IPS DF 4.7 (cell line): Measurements from ENCODE around the gene FCHO2.

Source experiments
- DNase-seq: peaks from one replicate; pipeline ENCODE4 v3.0.0-alpha.2; 2013; ENCODE audit warnings: low spot score; ENCODE audit errors: extremely low read depth

FCHO2 gene

GRCh38 chr5:73030531-73030930 is 74.7 kb downstream of the FCHO2 start:
- DNase-seq = no peak

GRCh38 chr5:73030995-73031394 is 75.2 kb downstream of the FCHO2 start:
- DNase-seq = peak; percentile 16

- DNase-seq = no peak
Observed at GRCh38 chr5:73031839-73032238, 76.0 kb downstream of the FCHO2 start.

GRCh38 chr5:73032635-73033034 is 76.8 kb downstream of the FCHO2 start:
- DNase-seq = no peak

GRCh38 chr5:73037545-73037944 is 81.7 kb downstream of the FCHO2 start:
- DNase-seq = no peak

- peak; percentile 68 for DNase-seq
Observed at GRCh38 chr5:73039082-73039481, 83.2 kb downstream of the FCHO2 start.

GRCh38 chr5:73042993-73043392 is 87.2 kb downstream of the FCHO2 start:
- no peak for DNase-seq

- no peak for DNase-seq
Observed at GRCh38 chr5:73044546-73044945, 88.7 kb downstream of the FCHO2 start.

GRCh38 chr5:73045623-73046022 is 89.8 kb downstream of the FCHO2 start:
- DNase-seq = no peak

GRCh38 chr5:73061593-73061992 is 105.8 kb downstream of the FCHO2 start:
- no peak for DNase-seq

GRCh38 chr5:73066466-73066865 is 110.6 kb downstream of the FCHO2 start:
- DNase-seq = no peak

GRCh38 chr5:73067213-73067612 is 111.4 kb downstream of the FCHO2 start:
- DNase-seq = no peak

- no peak for DNase-seq
Observed at GRCh38 chr5:73081093-73081492, 125.3 kb downstream of the FCHO2 start.

- DNase-seq = no peak
Observed at GRCh38 chr5:73088026-73088425, 132.2 kb downstream of the FCHO2 start.

GRCh38 chr5:73093943-73094342 is 138.1 kb downstream of the FCHO2 start:
- no peak for DNase-seq

- no peak for DNase-seq
Observed at GRCh38 chr5:73094415-73094814, 138.6 kb downstream of the FCHO2 start.

- no peak for DNase-seq
Observed at GRCh38 chr5:73095564-73096238, 139.9 kb downstream of the FCHO2 start.

GRCh38 chr5:73096239-73096575 is 140.4 kb downstream of the FCHO2 start:
- no peak for DNase-seq

GRCh38 chr5:73097740-73098139 is 141.9 kb downstream of the FCHO2 start:
- DNase-seq = no peak

- no peak for DNase-seq
Observed at GRCh38 chr5:73100109-73100508, 144.3 kb downstream of the FCHO2 start.

GRCh38 chr5:73103870-73104299 is 148.0 kb downstream of the FCHO2 start:
- DNase-seq = no peak

- no peak for DNase-seq
Observed at GRCh38 chr5:73104326-73104725, 148.5 kb downstream of the FCHO2 start.

GRCh38 chr5:73106335-73106734 is 150.5 kb downstream of the FCHO2 start:
- DNase-seq = no peak

GRCh38 chr5:73110190-73110589 is 154.3 kb downstream of the FCHO2 start:
- DNase-seq = no peak
